Measurements from ENCODE around the gene PACRG. TPM values are rescaled to one million over a fixed set of nuclear protein-coding genes. Genes with fewer than 3 reads are reported as not detected.

Gene PACRG
- total and polyA plus RNA-seq, 8 donors = 1.5 to 6.8 (median 4.6) TPM

- no peak for ATAC-seq
- no peak for TF ChIP-seq CTCF (IDR thresholded peaks at IDR 0.05)
- peaks cover 0 to 6% of the 10 kb centered on the region in 2 donors for H3K9me3 ChIP-seq
- H3K27me3 ChIP-seq = no peaks in the 10 kb centered on the region
- no peak overlapping the region for H3K4me3 ChIP-seq
- H3K36me3 ChIP-seq = no peaks in the 10 kb centered on the region
- intact Hi-C loops (cut with DNase I) = no loop called here
- H3K27ac ChIP-seq = no peak overlapping the region
- H3K4me1 ChIP-seq = no peaks in the 10 kb centered on the region
- DNase-seq = no peak
Measured at GRCh38 chr6:162773996-162774395, 46.2 kb downstream of the PACRG start.

- Histone ChIP-seq H3K4me1 (no peaks in the 10 kb centered on the region), H3K4me3 (no peak overlapping the region)
- intact Hi-C loops (cut with DNase I) = no loop called here
Measured at GRCh38 chr6:162777091-162777490, 49.3 kb downstream of the PACRG start.

GRCh38 chr6:162778603-162779002 is 50.8 kb downstream of the PACRG start:
- no peak for DNase-seq
- H3K36me3 ChIP-seq = no peaks in the 10 kb centered on the region
- intact Hi-C loops (cut with DNase I) = no loop called here
- H3K9me3 ChIP-seq = peaks cover 0 to 36% of the 10 kb centered on the region in 2 donors
- no peak overlapping the region for H3K4me3 ChIP-seq
- no peaks in the 10 kb centered on the region for H3K4me1 ChIP-seq
- no peaks in the 10 kb centered on the region for H3K27me3 ChIP-seq
- no peak for TF ChIP-seq CTCF (IDR thresholded peaks at IDR 0.05)
- no peak overlapping the region for H3K27ac ChIP-seq
- ATAC-seq = no peak

More at GRCh38 chr6:162777091-162777490, 49.3 kb downstream of the PACRG start:
- no peak for DNase-seq
- ATAC-seq = no peak
- no peaks in the 10 kb centered on the region for H3K27me3 ChIP-seq
- H3K27ac ChIP-seq = no peak overlapping the region
- TF ChIP-seq CTCF (IDR thresholded peaks at IDR 0.05) = no peak
- no peaks in the 10 kb centered on the region for H3K36me3 ChIP-seq
- peaks cover 0 to 29% of the 10 kb centered on the region in 2 donors for H3K9me3 ChIP-seq

GRCh38 chr6:162785632-162786242 is 58.0 kb downstream of the PACRG start:
- Histone ChIP-seq H3K27me3 (no peaks in the 10 kb centered on the region), H3K4me3 (no peak overlapping the region), H3K4me1 (no peaks in the 10 kb centered on the region), H3K9me3 (peaks cover 0 to 31% of the 10 kb centered on the region in 2 donors), H3K36me3 (no peaks in the 10 kb centered on the region), H3K27ac (no peak overlapping the region)
- ATAC-seq (no peak), DNase-seq (peak in 1 of 4 donors; percentile 47)
- intact Hi-C loops (cut with DNase I) = no loop called here
- no peak for TF ChIP-seq CTCF (IDR thresholded peaks at IDR 0.05)

- no peak for ATAC-seq
- Histone ChIP-seq H3K36me3 (no peaks in the 10 kb centered on the region), H3K9me3 (no peaks in the 10 kb centered on the region), H3K27ac (no peak overlapping the region), H3K4me1 (no peaks in the 10 kb centered on the region), H3K27me3 (no peaks in the 10 kb centered on the region), H3K4me3 (no peak overlapping the region)
- no peak for DNase-seq
- TF ChIP-seq CTCF (IDR thresholded peaks at IDR 0.05) = no peak
- intact Hi-C loops (cut with DNase I) = no loop called here
Measured at GRCh38 chr6:162798546-162799266, 70.9 kb downstream of the PACRG start.

Measured in left lung (tissue), 10 donors.